Stimulated activated CD4-positive, alpha-beta T cell treated with anti-CD3 and anti-CD28 coated beads, Interleukin-12 subunit alpha, Interleukin-12 subunit beta, amount 100 ng/mL, for 48 hours (primary cell): ENCODE measurements around the gene APOC1.
"Not testable (repeated sequence)": the region's sequence is repeated elsewhere in the genome, so short reads cannot be mapped to it uniquely, and the experiment has no call there.

Experiments
- DNase-seq, 3 donors: peaks; one replicate each; pipeline ENCODE4 v3.0.0-alpha.2; 2020; ENCODE audit warnings: low read depth in 2 of 3, low spot score in 1 of 3

Gene APOC1

GRCh38 chr19:44889830-44890365, 24.5 kb upstream of the APOC1 start:
- no peak for DNase-seq

DNA sequence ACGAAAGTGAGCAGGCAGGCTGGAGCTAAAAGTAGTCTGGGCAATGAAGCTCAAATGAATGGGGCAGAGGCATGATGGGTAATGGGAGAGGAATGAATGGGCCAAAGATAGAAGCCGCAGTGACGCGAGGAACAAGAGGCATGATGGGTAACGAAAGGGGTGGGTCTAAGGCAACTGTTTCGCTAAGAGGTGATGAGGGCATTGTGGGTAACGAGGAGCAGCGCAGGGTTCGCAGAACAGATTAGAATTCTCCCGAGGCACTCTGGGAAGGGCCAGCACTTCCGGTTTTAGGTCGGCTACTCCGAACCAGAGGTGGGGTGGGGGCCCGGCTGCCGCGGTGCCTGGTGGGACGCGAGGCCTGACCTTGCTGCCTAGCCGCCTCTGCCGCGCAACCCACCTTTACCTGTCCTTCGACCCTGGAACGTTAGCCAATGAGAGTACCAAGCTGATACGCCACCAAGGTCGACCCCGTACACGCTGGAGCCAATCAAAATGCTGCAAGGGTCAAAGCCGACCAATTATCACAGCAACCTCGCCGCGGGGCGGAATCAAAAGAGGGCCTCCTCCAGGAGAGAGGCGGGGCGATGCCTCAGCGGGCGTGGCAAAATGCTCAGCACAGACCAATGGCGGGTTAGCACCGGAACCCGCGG, 23.9 kb upstream of the APOC1 start:
- peak in 2 of 3 donors; percentile 88 to 100 for DNase-seq

DNA sequence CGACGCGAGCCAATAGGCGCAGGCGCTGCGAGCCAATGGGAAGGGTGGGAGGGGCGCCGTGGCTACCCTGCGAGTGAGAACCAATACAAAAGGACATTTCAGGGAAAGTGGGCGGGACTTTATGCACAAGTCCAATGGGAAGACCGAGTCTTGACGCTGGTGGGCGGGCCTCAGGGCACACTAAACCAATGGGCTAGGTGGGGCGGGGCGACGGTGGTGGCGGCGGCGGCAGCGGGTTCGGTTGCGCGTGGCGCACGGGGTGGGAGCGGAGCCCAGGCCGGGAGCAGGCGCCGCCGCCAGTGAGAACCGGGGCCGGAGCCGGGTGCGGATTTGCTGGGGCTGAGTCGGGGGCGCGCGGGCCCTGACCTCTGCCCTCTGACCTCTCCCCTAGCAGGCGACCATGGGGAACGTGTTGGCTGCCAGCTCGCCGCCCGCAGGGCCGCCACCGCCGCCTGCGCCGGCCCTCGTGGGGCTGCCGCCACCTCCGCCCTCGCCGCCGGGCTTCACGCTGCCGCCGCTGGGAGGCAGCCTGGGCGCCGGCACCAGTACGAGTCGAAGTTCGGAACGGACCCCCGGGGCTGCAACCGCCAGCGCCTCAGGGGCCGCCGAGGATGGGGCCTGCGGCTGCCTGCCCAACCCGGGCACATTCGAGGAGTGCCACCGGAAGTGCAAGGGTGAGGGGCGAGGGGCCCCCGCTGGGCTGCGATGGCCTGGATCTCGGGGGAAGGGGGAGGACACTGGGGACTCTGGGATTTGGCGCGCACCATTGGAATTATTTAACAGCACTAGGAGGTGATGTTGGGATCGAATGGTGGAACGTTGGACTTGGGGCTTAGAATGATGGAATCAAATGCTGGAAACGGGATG, 23.2 kb upstream of the APOC1 start, which contains the start of gene TOMM40:
TSS of gene TOMM40 (plus strand) at position 239 of the 867 bp plus-strand sequence. CDS start at position 401, 162 bp downstream.
- DNase-seq: peak; percentile 12 to 100 (median 99)

DNA sequence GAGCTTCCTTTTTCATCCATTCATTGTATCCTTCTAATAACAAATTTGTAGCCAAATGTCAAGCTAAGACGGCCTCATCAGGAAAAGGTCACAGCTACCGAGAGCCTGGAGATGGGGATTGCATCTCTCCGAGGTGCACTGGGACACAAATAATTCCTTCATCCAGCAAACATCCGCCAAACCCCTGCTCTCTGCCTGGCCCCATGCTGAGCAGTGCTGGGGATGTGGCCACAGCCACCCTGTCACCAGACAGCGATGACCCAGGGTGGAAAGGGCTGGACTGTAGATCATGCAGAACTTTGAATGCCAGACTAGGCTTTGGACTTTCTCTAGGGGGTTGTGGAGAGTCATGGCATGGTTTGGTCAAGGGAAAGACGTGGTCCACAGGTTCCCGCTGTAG, 21.5 kb upstream of the APOC1 start:
- no peak for DNase-seq

GRCh38 chr19:44893332-44894051, 20.9 kb upstream of the APOC1 start:
- DNase-seq: no peak

DNA sequence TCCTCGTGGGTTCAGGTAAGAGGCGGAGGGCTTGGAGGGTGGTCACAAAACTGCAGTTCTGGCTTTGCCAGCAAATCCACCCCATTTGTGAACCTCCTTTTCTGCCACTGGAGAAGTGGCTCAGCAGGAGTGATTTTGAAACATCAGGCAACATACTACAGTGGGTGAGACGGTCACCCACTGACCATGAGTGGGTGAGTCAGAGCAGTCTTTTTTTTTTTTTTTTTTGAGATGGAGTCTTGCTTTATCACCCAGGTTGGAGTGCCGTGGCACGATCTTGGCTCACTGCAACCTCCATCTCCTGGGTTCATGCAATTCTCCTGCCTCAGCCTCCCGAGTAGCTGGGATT, 20.4 kb upstream of the APOC1 start:
- DNase-seq: no peak

DNA sequence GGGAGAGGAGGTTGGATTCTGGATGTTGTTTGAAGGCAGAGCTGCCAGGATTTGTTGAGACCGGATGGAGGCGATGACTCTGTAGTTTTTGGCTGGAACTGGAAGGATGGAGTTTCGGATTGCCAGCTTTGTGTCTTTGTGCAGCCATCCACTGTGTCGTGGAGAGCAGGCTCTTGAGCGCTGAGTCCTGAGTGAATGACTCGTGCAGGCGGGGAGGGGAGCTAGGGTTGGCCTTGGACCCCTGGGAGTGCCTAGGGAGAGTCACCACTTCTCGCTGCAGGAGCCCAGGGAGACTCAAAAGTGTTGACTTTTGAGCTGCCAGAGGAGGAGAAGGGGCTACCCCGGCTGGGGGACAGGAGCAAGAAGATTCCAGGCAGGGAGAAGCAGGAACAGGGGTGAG, 19.5 kb upstream of the APOC1 start:
- DNase-seq: no peak

- DNase-seq: no peak
Observed at GRCh38 chr19:44897835-44898234, 16.6 kb upstream of the APOC1 start.

GRCh38 chr19:44900328-44901244, 13.8 kb upstream of the APOC1 start:
- no peak for DNase-seq

GRCh38 chr19:44903216-44903601, 11.2 kb upstream of the APOC1 start:
- no peak for DNase-seq

GRCh38 chr19:44903602-44904425, 10.6 kb upstream of the APOC1 start:
- peak; percentile 58 to 89 (median 72) for DNase-seq

GRCh38 chr19:44904426-44904994, 9.9 kb upstream of the APOC1 start:
- no peak for DNase-seq

- no peak for DNase-seq
Observed at GRCh38 chr19:44905437-44906160, 8.8 kb upstream of the APOC1 start, which contains the start of gene APOE. Gene APOE (plus strand): TSS chr19:44905796. CDS start chr19:44906625, 829 bp downstream.

DNA sequence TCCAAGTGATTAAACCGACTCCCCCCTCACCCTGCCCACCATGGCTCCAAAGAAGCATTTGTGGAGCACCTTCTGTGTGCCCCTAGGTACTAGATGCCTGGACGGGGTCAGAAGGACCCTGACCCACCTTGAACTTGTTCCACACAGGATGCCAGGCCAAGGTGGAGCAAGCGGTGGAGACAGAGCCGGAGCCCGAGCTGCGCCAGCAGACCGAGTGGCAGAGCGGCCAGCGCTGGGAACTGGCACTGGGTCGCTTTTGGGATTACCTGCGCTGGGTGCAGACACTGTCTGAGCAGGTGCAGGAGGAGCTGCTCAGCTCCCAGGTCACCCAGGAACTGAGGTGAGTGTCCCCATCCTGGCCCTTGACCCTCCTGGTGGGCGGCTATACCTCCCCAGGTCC, 6.8 kb upstream of the APOC1 start:
- no peak for DNase-seq

- DNase-seq: no peak
Observed at GRCh38 chr19:44908074-44908835, 6.2 kb upstream of the APOC1 start.

- no peak for DNase-seq
Observed at GRCh38 chr19:44908836-44909261, 5.6 kb upstream of the APOC1 start.

DNA sequence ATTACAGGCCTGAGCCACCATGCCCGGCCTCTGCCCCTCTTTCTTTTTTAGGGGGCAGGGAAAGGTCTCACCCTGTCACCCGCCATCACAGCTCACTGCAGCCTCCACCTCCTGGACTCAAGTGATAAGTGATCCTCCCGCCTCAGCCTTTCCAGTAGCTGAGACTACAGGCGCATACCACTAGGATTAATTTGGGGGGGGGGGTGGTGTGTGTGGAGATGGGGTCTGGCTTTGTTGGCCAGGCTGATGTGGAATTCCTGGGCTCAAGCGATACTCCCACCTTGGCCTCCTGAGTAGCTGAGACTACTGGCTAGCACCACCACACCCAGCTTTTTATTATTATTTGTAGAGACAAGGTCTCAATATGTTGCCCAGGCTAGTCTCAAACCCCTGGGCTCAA, 4.6 kb upstream of the APOC1 start:
- DNase-seq: no peak

- not testable (repeated sequence) for DNase-seq
Observed at GRCh38 chr19:44911896-44912295, 2.5 kb upstream of the APOC1 start.
